H1 (cell line): ENCODE measurements around the gene FAM200B. TPM values are rescaled to one million over a fixed set of nuclear protein-coding genes. Genes with fewer than 3 reads are reported as not detected.

Experiments
- CTCF ChIP-seq, 3 experiments: IDR thresholded peaks; 1 replicate in 2 of 3; 2 replicates in 1 of 3; pipeline versions ENCODE4 v1.5.1 to v1.6.1; 2011; ENCODE audit warnings: low read length in 3 of 3, mild to moderate bottlenecking in 3 of 3, inconsistent platforms in 2 of 3, low read depth in 1 of 3, moderate library complexity in 1 of 3; ENCODE audit not compliant: insufficient read depth in 1 of 3; ENCODE audit errors: control extremely low read depth in 1 of 3
- KDM4A ChIP-seq: IDR thresholded peaks from one replicate; pipeline ENCODE4 v1.7.1; 2012; ENCODE audit warnings: low read depth, mild to moderate bottlenecking, moderate library complexity, low read length, inconsistent platforms; ENCODE audit not compliant: severe bottlenecking
- SRF ChIP-seq: IDR thresholded peaks from 2 replicates; pipeline ENCODE4 v1.6.1; 2011; ENCODE audit warnings: mild to moderate bottlenecking, low read depth, low read length, moderate library complexity
- polyA plus RNA-seq, 7 experiments: library from polyadenylated mRNA; depleted of rRNA in 3 of 7; stranded (reverse) in 5 of 7; unstranded in 2 of 7; fragments of >200 nt in 5 of 7; fragments of 200-250 nt in 2 of 7; gene quantifications; 1 replicate in 5 of 7; 2 replicates in 1 of 7; 4 replicates in 1 of 7; pipeline versions ENCODE4 v1.2.1 to v1.2.3, GENCODE V29; 2011 to 2013; ENCODE audit warnings: missing spikeins in 2 of 7, mixed read lengths in 2 of 7
- total RNA-seq: library from RNA; stranded (reverse); fragmentation: NEBNext Ultra II Directional; extraction: Animal tissue kit (Norgen Biotek cat#: 25700); gene quantifications from 2 replicates; pipeline ENCODE4 v1.2.1, GENCODE V29; 2021

Gene FAM200B
- total and polyA plus RNA-seq, 2 of the 8 experiments (the other 6 are each of a cell fraction or from before 2014, with no cell fraction given) = 10.7 to 23.7 TPM

- no peak for TF ChIP-seq CTCF (IDR thresholded peaks at IDR 0.05; ENCODE audit: control extremely low read depth in 1 of 3, insufficient read depth in 1 of 3, low read depth in 1 of 3, low read length in 3 of 3)
- TF ChIP-seq KDM4A = no peak
- TF ChIP-seq SRF = no peak
These were observed 30.1 kb downstream of the FAM200B start (continued) for GRCh38 chr4:15711762-15712161.
